ENCODE results near the gene LRG1. TPM values are rescaled to one million over a fixed set of nuclear protein-coding genes. Genes with fewer than 3 reads are reported as not detected.

The LRG1 gene
- total and polyA plus RNA-seq, 2 of the 13 experiments (the other 11 are each of a cell fraction or from before 2014, with no cell fraction given) = 12.0 to 39.3 TPM

DNA sequence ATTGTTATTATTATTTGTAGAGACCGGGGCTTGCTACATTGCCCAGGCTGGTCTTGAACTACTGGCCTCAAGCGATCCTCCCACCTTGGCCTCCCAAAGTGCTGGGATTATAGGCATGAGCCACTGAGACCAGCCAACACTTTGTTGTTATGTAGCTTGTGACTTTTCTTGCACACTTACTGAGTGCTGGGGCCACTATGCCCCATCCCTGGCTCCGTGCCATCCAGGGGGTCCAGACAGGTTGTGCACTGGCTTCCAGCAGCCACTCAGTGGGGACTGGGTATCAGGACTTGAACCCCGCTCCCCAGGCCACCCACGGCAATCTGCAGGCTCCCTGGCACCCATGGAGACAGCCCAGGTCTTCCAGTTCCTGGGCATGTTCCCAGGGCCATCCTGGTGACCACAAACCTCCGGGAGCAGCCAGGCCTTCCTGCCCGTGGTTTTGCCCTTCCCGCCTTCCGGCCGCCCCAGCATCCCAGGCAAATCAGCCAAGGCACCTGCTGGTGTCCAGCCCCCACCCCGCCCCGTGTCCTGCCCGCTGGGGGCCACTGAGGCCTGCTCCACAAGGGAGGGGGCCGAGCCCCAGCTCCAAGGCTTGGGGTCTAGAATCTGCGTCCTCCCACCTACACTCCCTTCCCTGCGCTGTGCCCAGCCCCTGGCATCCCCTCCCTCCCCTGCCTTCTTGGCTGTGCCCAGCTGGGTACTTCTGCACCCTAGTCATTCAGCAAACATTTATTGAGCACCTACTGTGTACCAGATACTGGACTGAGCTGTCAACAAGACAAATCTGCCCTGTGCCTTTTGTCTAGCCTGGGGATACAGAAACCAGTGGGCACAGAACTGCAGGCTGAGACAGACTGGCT is 43.4 kb upstream of the LRG1 start (continued):
- TF ChIP-seq ZNF563 (CRISPR knock-in tag; IDR thresholded peaks at IDR 0.05) (0 out of 2 replicates have a peak, but pooled peaks have one; percentile 17), ZNF350 (CRISPR knock-in tag; IDR thresholded peaks at IDR 0.05; ENCODE audit: borderline replicate concordance, low read depth) (peak; percentile 55; the same call in 1 of the 2 replicates), FOXJ3 (CRISPR knock-in tag; IDR thresholded peaks at IDR 0.05; ENCODE audit: borderline replicate concordance) (no peak), ZNF788 (CRISPR knock-in tag; IDR thresholded peaks at IDR 0.05; ENCODE audit: borderline replicate concordance) (peak; percentile 55; the same call in 1 of the 2 replicates), ZNF747 (CRISPR knock-in tag; IDR thresholded peaks at IDR 0.05; ENCODE audit: borderline replicate concordance) (peak; percentile 10; the same call in 1 of the 2 replicates), ZNF616 (CRISPR knock-in tag; IDR thresholded peaks at IDR 0.05; ENCODE audit: low read depth) (peak; percentile 58; the same call in 1 of the 2 replicates), HES4 (CRISPR knock-in tag; IDR thresholded peaks at IDR 0.05; ENCODE audit: borderline replicate concordance) (peak; percentile 67; the same call in 1 of the 2 replicates), MYPOP (CRISPR knock-in tag; IDR thresholded peaks at IDR 0.05) (peak; percentile 1; the same call in 1 of the 2 replicates), ZBTB38 (CRISPR knock-in tag; IDR thresholded peaks at IDR 0.05) (peak; percentile 45; the same call in 1 of the 2 replicates), ZMYM2 (CRISPR knock-in tag; IDR thresholded peaks at IDR 0.05) (0 out of 2 replicates have a peak, but pooled peaks have one; percentile 14), PHF20 (CRISPR knock-in tag; IDR thresholded peaks at IDR 0.05) (no peak; the same call in 1 of the 2 replicates), GFI1 (CRISPR knock-in tag; IDR thresholded peaks at IDR 0.05; ENCODE audit: borderline replicate concordance) (peak; percentile 2; the same call in 1 of the 2 replicates), ZKSCAN8 (CRISPR knock-in tag; IDR thresholded peaks at IDR 0.05; ENCODE audit: borderline replicate concordance) (peak; percentile 100), TEAD2 (CRISPR knock-in tag; IDR thresholded peaks at IDR 0.05) (no peak), TBX2 (CRISPR knock-in tag; IDR thresholded peaks at IDR 0.05; ENCODE audit: borderline replicate concordance) (peak; percentile 44), ZNF441 (CRISPR knock-in tag; IDR thresholded peaks at IDR 0.05; ENCODE audit: borderline replicate concordance) (peak; percentile 21; the same call in 1 of the 2 replicates), FOXC1 (CRISPR knock-in tag; IDR thresholded peaks at IDR 0.05; ENCODE audit: borderline replicate concordance) (no peak), ZNF343 (CRISPR knock-in tag; IDR thresholded peaks at IDR 0.05) (no peak), ZSCAN30 (CRISPR knock-in tag; IDR thresholded peaks at IDR 0.05) (no peak), GATAD1 (CRISPR knock-in tag; IDR thresholded peaks at IDR 0.05) (peak; percentile 47)
- TF ChIP-seq, protein P1, sequence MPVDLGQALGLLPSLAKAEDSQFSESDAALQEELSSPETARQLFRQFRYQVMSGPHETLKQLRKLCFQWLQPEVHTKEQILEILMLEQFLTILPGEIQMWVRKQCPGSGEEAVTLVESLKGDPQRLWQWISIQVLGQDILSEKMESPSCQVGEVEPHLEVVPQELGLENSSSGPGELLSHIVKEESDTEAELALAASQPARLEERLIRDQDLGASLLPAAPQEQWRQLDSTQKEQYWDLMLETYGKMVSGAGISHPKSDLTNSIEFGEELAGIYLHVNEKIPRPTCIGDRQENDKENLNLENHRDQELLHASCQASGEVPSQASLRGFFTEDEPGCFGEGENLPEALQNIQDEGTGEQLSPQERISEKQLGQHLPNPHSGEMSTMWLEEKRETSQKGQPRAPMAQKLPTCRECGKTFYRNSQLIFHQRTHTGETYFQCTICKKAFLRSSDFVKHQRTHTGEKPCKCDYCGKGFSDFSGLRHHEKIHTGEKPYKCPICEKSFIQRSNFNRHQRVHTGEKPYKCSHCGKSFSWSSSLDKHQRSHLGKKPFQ (CRISPR knock-in tag; IDR thresholded peaks at IDR 0.05; ENCODE audit: insufficient replicate concordance) = peak; percentile 31
- TF ChIP-seq, protein P2, sequence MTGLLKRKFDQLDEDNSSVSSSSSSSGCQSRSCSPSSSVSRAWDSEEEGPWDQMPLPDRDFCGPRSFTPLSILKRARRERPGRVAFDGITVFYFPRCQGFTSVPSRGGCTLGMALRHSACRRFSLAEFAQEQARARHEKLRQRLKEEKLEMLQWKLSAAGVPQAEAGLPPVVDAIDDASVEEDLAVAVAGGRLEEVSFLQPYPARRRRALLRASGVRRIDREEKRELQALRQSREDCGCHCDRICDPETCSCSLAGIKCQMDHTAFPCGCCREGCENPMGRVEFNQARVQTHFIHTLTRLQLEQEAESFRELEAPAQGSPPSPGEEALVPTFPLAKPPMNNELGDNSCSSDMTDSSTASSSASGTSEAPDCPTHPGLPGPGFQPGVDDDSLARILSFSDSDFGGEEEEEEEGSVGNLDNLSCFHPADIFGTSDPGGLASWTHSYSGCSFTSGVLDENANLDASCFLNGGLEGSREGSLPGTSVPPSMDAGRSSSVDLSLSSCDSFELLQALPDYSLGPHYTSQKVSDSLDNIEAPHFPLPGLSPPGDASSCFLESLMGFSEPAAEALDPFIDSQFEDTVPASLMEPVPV (CRISPR knock-in tag; IDR thresholded peaks at IDR 0.05) = peak; percentile 86; the same call in 1 of the 2 replicates
- TF ChIP-seq, protein P3, sequence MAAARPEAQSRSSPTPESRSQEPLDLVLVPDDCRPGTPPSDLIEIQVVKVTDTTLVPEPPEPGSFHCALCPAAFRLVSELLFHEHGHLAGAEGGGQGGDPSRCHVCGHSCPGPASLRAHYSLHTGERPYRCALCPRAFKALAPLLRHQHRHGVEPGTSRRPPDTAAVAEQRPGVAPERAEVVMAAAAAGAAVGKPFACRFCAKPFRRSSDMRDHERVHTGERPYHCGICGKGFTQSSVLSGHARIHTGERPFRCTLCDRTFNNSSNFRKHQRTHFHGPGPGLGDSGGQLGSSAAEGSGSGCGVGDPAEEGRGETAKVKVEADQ (CRISPR knock-in tag; IDR thresholded peaks at IDR 0.05; ENCODE audit: borderline replicate concordance) = no peak
